Endodermal cell (in vitro differentiated cells): ENCODE data around the gene NINJ1. TPM values are rescaled to one million over a fixed set of nuclear protein-coding genes. Genes with fewer than 3 reads are reported as not detected.

Source experiments
- DNase-seq: peaks from one replicate; pipeline ENCODE4 v3.0.0-alpha.2; 2017
- H3K27ac ChIP-seq: 2 replicates; pipeline ENCODE4 v1.5.1; 2013; ENCODE audit warnings: mild to moderate bottlenecking, low read depth, low read length, moderate library complexity
- H3K27me3 ChIP-seq: 2 replicates; pipeline ENCODE4 v1.6.1; 2013; ENCODE audit warnings: mild to moderate bottlenecking, low read length, moderate library complexity; ENCODE audit not compliant: insufficient read depth, control insufficient read depth, poor library complexity, severe bottlenecking
- H3K36me3 ChIP-seq: 2 replicates; pipeline ENCODE4 v1.7.0; 2013; ENCODE audit warnings: mild to moderate bottlenecking, low read length, moderate library complexity; ENCODE audit not compliant: control insufficient read depth, insufficient read depth
- H3K4me1 ChIP-seq: one replicate; pipeline ENCODE4 v1.7.0; 2013; ENCODE audit warnings: low read length; ENCODE audit not compliant: control insufficient read depth, insufficient read depth
- H3K4me3 ChIP-seq: 2 replicates; pipeline ENCODE4 v1.5.1; 2013; ENCODE audit warnings: mild to moderate bottlenecking, low read length, moderate library complexity
- H3K9ac ChIP-seq: 2 replicates; pipeline ENCODE4 v1.6.1; 2013; ENCODE audit warnings: mild to moderate bottlenecking, low read length, moderate library complexity; ENCODE audit not compliant: poor library complexity, severe bottlenecking; ENCODE audit errors: extremely low read depth
- H3K9me3 ChIP-seq: 2 replicates; pipeline ENCODE4 v1.6.1; 2013; ENCODE audit warnings: mild to moderate bottlenecking, low read length, moderate library complexity; ENCODE audit not compliant: control insufficient read depth
- H3K27ac Mint-ChIP-seq: 2 replicates; pipeline ENCODE4 v1.8.0; 2020; ENCODE audit warnings: mixed read lengths
- H3K27me3 Mint-ChIP-seq: 2 replicates; pipeline ENCODE4 v1.8.0; 2021; ENCODE audit warnings: mild to moderate bottlenecking, mixed read lengths; ENCODE audit not compliant: insufficient read depth
- H3K36me3 Mint-ChIP-seq: 2 replicates; pipeline ENCODE4 v1.8.0; 2020; ENCODE audit warnings: low read depth, mixed read lengths
- H3K4me1 Mint-ChIP-seq: 2 replicates; pipeline ENCODE4 v1.8.0; 2020; ENCODE audit warnings: mixed read lengths
- H3K4me3 Mint-ChIP-seq: 2 replicates; pipeline ENCODE4 v1.8.0; 2020; ENCODE audit warnings: mild to moderate bottlenecking, moderate library complexity, mixed read lengths
- H3K9me3 Mint-ChIP-seq: 2 replicates; pipeline ENCODE4 v1.8.0; 2020; ENCODE audit warnings: mild to moderate bottlenecking, mixed read lengths
- CTCF ChIP-seq: fragments of 200-600 bp; sonication (generic); conservative IDR thresholded peaks from 2 replicates; pipeline ENCODE4 v1.5.0; 2021; ENCODE audit warnings: antibody characterized with exemption, mild to moderate bottlenecking
- WGBS, 2 experiments: methylation state at CpG; one replicate each; pipeline versions ENCODE4 v1.1.5 to v1.1.7; 2013; ENCODE audit warnings: missing lambda C conversion rate in 2 of 2, mixed read lengths in 1 of 2; ENCODE audit not compliant: insufficient coverage in 1 of 2, insufficient read length in 1 of 2; 5-methylcytosine and 5-hydroxymethylcytosine counted together
- total RNA-seq, 2 donors: library from RNA; stranded (reverse); fragmentation: NEBNext Ultra II Directional in 1 of 2; extraction: Animal tissue kit (Norgen Biotek cat#: 25700) in 1 of 2; gene quantifications; 2 replicates in 1 of 2; 3 replicates in 1 of 2; pipeline ENCODE4 v1.2.1, GENCODE V29; 2021

The NINJ1 gene
- total RNA-seq, 2 donors from 2014 or later = 24.2 to 32.0 TPM

DNA sequence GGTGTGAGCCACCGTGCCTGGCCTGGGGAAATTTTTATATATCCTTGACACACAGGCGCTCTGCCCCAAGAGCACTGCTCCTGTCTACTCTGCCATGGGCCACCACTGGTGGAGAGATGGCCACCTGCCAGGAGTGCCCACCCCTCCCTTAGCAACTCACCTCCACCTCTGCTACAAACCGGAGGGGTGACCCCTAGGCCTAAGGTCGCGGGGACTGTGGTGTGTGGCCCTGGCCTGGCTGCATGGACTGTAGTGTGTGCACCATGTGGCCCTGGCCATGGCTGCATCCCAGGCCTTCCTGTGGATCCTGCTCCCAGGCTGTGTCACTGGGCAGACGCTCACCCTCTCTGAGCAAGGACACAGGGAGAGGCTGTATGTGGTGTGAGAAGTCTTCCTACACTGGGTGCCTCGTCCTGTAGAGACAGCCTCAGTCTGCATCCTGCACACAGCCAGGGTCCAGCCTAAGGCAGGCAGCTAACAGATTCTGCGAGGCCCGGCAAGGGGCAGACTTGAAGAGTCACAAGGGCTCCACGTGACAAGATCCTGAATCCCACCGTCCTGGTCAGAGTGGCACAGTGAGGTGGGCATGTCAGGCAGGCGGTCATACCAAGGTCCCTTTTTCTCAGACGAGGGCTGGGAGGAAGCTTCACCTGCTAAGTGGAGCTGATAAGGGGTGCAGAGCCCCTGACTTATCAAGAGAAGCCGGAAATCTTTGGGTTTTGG lies 10.3 kb downstream of the NINJ1 start:
- no peaks in the 10 kb centered on the region for H3K36me3 ChIP-seq
- no peak for TF ChIP-seq CTCF
- no peaks in the 10 kb centered on the region for H3K27me3 Mint-ChIP-seq
- H3K27me3 ChIP-seq = no peaks in the 10 kb centered on the region
- H3K27ac ChIP-seq = no peak overlapping the region
- no peaks in the 10 kb centered on the region for H3K4me1 ChIP-seq
- H3K27ac Mint-ChIP-seq = no peak overlapping the region
- H3K36me3 Mint-ChIP-seq = peaks cover 14% of the 10 kb centered on the region
- no peaks in the 10 kb centered on the region for H3K9me3 ChIP-seq
- H3K9me3 Mint-ChIP-seq = no peaks in the 10 kb centered on the region
- DNase-seq = peak; percentile 35
- WGBS, 2 experiments = 89 to 90% methylated on average over 11 to 14 of the region's 14 CpGs
- H3K4me1 Mint-ChIP-seq = peaks cover 4% of the 10 kb centered on the region
- H3K4me3 ChIP-seq = no peak overlapping the region
- H3K4me3 Mint-ChIP-seq = no peak overlapping the region
- no peak overlapping the region for H3K9ac ChIP-seq

DNA sequence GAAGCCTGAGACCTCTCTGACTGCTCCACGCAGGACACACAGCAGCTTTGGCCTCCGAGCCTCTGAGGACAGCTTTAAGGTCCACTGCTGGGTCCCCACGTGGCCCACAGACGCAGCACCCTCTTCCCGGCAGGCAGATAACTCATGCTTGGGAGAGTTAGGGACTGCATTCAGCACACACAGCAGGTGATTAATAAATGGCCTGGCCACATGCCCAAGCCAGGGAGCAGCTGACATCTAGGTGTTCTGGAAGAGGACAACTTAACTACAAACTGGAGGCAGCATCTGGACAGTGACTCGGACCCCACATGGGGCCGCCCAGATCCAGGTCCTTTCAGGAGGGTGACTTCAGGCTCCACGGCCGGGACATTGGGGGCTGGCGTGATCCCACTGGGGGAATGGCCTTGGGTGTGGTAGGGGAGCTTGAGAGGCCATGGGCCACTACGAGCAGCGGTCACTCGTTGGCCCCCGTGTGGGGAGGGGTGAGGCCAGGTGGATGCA lies 11.3 kb downstream of the NINJ1 start:
- no peak overlapping the region for H3K27ac Mint-ChIP-seq
- H3K4me3 Mint-ChIP-seq = no peak overlapping the region

More for the DNA sequence above, 11.3 kb downstream of the NINJ1 start:
- Mint-ChIP-seq H3K9me3 (no peaks in the 10 kb centered on the region), H3K4me1 (peaks cover 4% of the 10 kb centered on the region), H3K36me3 (peaks cover 14% of the 10 kb centered on the region), H3K27me3 (no peaks in the 10 kb centered on the region)
- no peak for TF ChIP-seq CTCF
- Histone ChIP-seq H3K27ac (no peak overlapping the region), H3K27me3 (no peaks in the 10 kb centered on the region), H3K4me1 (no peaks in the 10 kb centered on the region), H3K9me3 (no peaks in the 10 kb centered on the region), H3K36me3 (no peaks in the 10 kb centered on the region), H3K4me3 (no peak overlapping the region), H3K9ac (no peak overlapping the region)
- WGBS, 2 experiments = 92 to 94% methylated on average over 7 to 14 of the region's 14 CpGs
- peak; percentile 34 for DNase-seq
